Fibroblast of the conjunctiva (primary cell): ENCODE data around the gene HCN3.
"Not testable (repeated sequence)": the region's sequence is repeated elsewhere in the genome, so short reads cannot be mapped to it uniquely, and the experiment has no call there.

Experiments used
- DNase-seq: peaks from one replicate; pipeline ENCODE4 v3.0.0-alpha.2; 2010; ENCODE audit warnings: low read depth

The HCN3 gene

GRCh38 chr1:155284476-155284875, 7.2 kb downstream of the HCN3 start:
- no peak for DNase-seq

- no peak for DNase-seq
Measured at GRCh38 chr1:155285063-155285462, 7.8 kb downstream of the HCN3 start.

- no peak for DNase-seq
Measured at GRCh38 chr1:155285631-155286044, 8.4 kb downstream of the HCN3 start.

GRCh38 chr1:155286544-155286943, 9.3 kb downstream of the HCN3 start:
- no peak for DNase-seq

- DNase-seq: no peak
Measured at GRCh38 chr1:155287987-155288543, 10.8 kb downstream of the HCN3 start.

GRCh38 chr1:155291006-155291405, 13.7 kb downstream of the HCN3 start:
- DNase-seq: not testable (repeated sequence)

GRCh38 chr1:155293086-155293749, 16.0 kb downstream of the HCN3 start:
- DNase-seq: no peak

GRCh38 chr1:155294520-155295182, 17.4 kb downstream of the HCN3 start:
- DNase-seq: no peak

GRCh38 chr1:155295183-155295941, 18.1 kb downstream of the HCN3 start:
- no peak for DNase-seq

- no peak for DNase-seq
Measured at GRCh38 chr1:155295942-155296267, 18.6 kb downstream of the HCN3 start.

GRCh38 chr1:155296661-155297060, 19.4 kb downstream of the HCN3 start:
- DNase-seq: no peak

GRCh38 chr1:155297384-155297783, 20.1 kb downstream of the HCN3 start:
- no peak for DNase-seq

GRCh38 chr1:155300024-155300423, 22.8 kb downstream of the HCN3 start:
- DNase-seq: no peak

GRCh38 chr1:155300553-155301329, 23.5 kb downstream of the HCN3 start:
- DNase-seq: no peak

- no peak for DNase-seq
Measured at GRCh38 chr1:155301342-155301841, 24.1 kb downstream of the HCN3 start, which contains the start of gene PKLR. TSS of gene PKLR (minus strand) at chr1:155301438. CDS start at chr1:155301395, 43 bp downstream.

GRCh38 chr1:155304558-155305063, 27.3 kb downstream of the HCN3 start:
- DNase-seq: no peak

- DNase-seq: no peak
Measured at GRCh38 chr1:155305881-155306391, 28.7 kb downstream of the HCN3 start.

- peak; percentile 29 for DNase-seq
Measured at GRCh38 chr1:155307247-155307740, 30.0 kb downstream of the HCN3 start.

GRCh38 chr1:155308493-155309422, 31.5 kb downstream of the HCN3 start, which contains the start of gene FDPS:
TSS of gene FDPS (plus strand) at chr1:155308866. CDS start at chr1:155309790, 924 bp downstream.
- DNase-seq: peak; percentile 99
